ENCODE measurements around the gene CLC.
"Not testable (repeated sequence)": the region's sequence is repeated elsewhere in the genome, so short reads cannot be mapped to it uniquely, and the experiment has no call there.

CLC gene

DNA sequence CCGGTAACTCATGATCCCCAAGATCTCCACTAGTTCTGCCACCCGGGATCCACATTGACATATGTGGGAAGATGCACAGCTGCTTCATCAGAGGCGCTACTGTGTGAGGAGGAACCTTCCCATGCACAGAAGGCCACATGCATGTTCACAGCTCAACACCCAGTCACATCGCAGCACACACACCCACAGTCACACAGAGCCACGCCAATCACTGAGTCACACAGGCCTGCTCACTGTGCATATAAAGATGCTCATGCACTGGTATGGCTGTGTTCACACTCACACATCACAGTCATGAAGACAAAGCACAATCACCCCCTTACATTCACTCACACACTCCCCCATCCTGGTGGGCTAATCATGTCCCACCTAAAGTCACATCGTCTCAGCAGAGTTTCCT, 9.8 kb downstream of the CLC start:
- no peak for DNase-seq

DNA sequence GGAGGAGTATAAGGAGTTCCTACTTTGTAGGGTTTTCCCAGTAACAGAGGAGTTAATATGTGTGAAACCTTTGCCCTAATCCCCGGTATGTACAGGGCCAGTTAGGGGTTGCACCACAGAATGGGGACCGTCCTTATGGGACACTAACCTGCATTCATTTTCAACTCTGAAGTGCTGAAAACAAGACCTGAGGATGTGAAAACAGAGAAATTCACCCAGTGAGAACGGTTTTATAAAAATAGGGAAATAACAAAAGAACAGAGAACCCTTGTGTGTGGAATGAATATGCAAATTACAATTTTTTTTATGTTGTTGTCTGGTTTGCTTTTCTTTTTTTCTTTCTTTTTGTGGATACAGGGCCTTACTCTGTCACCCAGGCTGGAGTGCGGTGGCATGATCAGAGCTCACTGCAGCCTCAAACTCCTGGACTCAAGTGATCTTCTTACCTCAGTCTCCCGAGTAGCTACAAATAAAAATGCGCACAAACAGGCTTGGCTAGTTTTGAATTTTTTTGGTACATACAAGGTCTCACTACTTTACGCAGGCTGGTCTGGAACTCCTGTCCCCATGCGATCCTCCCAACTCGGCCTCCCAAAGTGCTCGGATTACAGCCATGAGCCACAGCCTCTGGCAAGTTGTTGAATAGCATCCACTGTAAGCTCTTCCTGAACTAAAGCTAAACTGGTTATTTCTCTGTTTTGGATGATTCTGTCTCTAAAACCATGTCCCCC, 10.6 kb downstream of the CLC start:
- DNase-seq = no peak

DNA sequence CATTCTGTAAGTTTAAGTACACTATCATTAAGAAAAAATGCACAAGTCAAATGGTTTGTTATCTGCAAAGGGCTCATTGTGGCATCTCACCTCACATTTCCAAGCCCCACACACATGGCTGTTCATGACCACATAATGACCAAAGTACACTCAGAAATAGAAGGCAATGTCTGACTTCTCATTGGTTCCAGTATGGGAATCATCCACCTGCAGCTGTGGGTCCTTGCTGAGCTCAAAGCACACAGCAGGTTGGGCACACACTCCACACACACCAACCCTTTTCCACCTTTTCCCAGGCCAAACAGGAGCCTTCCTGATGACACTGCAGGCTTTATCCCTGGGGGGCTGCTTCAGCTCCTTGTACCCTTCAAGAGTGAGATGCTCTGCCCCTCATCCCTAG, 11.8 kb downstream of the CLC start:
- DNase-seq = no peak

DNA sequence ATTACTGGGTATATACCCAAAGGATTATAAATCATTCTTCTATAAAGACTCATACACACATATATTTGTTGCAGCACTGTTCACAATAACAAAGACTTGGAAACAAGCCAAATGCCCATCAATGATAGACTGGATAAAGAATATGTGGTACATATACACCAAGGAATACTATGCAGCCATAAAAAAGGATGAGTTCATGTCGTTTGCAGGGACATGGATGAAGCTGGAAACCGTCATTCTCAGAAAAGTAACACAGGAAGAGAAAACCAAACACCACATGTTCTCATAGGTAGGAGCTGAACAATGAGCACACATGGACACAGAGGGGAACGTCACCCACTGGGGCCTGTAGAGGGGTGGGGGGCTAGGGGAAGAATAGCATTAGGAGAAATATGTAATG, 17.7 kb downstream of the CLC start:
- not testable (repeated sequence) for DNase-seq

DNA sequence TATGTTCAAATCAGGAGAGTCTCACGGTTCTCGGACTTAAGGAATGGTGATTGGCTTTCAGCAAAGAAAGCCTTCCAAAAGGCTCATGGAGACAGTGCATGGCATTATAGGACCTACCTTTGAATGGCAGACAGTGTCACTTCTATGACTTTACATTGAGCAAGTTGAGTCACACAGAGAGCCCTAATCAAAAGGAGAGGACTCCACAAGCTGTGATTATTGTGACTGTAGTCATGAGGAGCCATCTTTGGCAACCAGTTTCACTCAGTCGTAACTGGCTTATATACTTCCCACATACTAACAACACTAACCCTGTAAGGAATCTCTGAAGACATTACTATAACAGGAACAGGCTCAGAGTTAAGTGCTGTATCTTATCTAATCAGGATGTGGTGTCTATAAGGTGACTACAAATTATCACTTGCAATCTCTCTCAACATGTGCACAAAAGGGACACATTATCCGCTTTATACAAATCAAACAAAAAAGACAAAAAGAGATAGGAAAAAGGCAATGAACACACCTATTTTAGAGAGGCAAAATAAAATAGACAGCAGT, 27.4 kb downstream of the CLC start:
- no peak for DNase-seq

DNA sequence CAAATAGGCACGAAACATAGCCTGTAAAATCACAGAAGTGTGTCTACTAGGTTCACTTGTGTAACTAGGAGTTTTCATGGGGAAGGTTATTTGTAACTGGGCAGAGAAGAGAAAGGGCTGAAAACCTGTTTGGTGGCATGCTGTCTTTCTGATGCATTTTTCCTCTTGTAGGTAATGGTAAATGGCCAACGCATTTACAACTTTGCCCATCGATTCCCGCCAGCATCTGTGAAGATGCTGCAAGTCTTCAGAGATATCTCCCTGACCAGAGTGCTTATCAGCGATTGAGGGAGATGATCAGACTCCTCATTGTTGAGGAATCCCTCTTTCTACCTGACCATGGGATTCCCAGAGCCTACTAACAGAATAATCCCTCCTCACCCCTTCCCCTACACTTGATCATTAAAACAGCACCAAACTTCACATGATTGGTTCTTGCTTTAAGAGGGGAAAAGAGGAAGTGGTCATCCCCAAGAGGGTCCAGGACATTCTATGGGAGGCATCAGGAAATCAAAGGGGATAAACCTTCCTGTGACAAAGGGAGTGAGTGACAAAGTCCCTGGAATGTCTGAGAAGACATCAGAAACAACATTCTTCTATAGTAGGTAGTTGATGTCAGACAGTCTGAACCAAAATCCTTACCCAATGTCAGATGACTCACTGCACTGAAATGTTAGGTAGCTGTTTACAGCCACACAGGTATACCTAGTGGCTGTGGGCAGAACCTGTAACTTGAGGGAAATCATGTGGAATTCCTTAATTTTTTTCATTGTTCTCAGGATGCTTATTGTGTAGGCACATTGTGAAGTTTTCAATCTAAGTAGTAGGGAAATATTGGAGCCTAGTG, 28.6 kb downstream of the CLC start:
- DNase-seq = no peak

DNA sequence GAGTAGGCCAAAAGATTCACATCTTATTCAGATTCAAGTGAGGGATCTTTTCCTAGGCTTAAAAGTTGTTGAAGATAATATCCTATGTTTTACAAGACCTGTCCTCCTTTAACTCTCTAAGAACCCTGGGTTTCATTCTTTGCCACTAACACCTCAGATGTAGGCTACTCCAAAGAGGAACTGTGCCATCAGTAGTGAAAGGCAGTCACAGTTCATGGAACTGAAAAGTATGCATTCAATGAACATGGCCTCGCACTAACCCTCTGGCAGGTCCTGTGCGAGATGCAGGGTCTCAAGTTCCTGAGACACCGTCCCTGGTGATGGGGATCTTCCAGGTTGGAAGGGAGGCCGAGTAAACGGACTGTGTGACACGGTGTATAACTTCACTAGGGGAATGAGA, 29.2 kb downstream of the CLC start:
- DNase-seq = no peak

DNA sequence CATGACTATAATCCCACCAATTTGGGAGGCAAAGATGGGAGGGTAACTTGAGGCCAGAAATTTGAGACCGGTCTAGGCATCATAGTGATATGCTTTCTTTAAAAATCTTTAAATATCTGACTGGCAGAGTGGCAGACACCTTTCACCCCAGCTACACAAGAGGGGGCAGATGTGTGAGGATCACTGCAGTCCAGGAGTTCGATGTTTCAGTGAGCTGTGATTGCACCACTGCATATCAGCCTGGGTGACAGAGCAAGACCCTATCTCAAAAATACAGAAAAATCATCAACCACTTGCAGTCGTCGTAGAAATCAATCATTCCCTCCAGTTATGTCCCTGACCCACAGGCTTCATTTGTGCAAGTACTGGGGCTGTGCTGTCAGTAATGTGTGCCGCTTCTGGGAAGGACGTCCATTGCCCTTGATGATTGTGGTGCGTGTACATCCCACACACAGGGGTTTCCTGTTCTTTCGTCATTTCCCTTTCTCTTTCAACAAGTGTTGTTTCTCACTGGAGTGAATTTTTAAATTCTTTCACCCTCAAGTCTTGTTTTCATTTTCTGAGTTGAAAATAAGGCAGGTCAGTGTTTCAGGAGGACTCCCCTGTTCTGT, 32.1 kb downstream of the CLC start:
- DNase-seq = no peak

DNA sequence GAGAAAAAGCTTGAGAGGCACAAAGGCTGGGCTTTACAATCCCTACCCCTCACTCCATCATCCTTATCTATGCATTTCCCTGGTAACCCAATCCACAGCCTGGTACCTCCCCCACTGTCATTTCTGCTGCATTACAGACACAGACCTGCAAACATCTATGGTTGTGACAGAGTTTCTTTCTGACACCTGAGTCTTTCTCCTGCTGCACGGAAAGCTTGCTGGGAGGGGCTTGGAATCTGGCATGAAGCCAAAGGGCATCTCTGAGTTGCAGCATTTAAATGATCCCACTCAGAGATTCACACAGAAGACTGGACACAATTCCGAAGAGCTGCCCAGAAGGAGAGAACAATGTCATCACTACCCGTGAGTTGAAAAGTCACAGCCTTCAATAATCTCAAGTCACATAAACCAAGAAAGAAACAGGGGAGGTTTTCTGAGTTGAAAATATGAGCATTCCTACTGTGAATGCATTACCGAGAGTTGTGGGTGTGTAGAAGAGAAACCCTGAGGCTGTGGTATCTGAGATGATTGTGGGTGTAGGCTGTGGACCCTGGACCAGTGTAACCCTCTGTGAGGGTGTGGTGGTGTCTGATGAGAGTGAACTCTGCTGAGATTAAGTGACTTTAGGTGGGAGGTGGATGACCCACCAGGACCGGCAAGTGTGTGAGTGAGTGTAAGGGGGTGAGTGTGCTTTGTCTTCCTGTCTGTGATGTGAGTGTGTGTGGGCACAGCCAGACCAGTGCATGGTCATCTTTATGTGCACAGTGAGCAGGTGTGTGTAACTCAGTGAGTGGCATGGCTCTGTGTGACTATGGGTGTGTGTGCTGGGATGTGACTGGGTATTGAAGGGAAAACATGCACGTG, 33.4 kb downstream of the CLC start, which contains the start of gene LGALS14:
Gene LGALS14 (plus strand): TSS at position 301 of the 864 bp plus-strand sequence. CDS start 48 bp downstream, at position 349.
- peak; percentile 22 for DNase-seq

DNA sequence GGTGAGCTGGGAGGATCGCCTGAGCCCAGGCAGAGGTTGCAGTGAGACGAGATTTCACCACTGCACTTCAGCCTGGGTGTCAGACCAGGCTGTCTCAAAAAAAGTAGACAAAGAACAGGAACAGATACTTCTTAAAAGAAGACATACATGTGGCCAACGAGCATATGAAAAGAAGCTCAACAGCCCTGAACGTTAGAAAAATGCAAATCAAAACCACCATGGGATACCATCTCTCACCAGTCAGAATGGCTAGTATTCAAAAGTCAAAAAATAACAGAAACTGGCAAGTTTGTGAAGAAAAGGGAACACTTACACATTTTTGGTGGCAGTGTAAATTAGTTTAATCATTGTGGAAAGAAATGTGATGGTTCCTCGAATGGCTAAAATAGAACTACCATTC, 36.5 kb downstream of the CLC start:
- DNase-seq = no peak

DNA sequence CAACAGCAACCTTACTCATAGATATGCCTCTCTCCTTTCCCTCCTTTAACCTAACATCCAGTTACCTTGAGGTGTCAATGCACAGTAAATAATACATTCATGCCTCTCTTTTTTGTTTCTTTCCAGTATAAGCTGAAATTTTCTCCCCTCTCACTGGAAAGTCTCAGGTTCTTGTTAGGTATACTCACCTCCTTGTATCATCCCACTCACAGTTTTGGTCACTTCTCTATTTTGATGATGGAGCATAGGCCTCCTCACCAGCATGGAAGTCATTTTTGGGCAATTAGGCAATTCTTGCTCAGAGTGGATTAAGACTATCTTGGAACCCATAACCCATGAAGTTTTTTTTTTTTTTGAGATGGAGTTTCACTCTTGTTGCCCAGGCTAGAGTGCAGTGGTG, 39.3 kb downstream of the CLC start:
- no peak for DNase-seq

DNA sequence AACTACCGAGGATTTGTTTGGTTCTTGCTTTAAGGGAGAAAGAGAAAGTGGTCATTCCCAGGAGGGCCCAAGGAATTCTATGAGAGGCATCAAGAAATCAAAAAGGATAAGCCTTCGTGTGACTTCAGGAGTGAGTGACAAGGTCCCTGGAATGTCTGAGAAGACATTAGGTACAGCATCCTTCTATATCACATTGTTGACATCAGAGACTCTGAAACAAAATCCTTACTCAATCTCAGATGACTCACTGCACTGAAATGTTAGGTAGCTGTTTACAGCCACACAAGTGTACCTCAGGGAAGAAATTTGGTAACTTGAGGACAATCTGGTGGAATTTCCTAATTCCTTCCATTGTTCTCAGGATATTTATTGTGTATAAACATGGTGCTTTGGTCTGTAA, 41.4 kb downstream of the CLC start:
- DNase-seq = no peak

DNA sequence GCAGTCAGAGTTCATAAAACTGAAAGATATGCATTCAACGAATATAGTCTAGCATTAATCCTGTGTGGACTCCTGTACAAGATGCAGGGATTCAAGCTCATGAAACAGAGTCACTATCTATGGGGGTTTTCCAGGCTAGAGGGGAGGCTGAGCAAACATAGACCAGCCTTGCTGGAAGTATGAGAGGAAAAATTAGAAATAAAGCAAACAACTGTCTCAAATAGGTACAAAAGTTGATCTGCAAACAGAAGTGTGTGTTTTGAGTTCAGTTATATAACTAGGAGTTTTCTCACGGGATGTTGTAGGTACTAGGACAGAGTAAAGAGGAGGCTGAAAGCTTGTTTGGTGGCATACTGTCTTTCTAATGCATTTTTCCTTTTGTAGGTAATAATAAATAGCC, 42.1 kb downstream of the CLC start:
- DNase-seq = no peak

DNA sequence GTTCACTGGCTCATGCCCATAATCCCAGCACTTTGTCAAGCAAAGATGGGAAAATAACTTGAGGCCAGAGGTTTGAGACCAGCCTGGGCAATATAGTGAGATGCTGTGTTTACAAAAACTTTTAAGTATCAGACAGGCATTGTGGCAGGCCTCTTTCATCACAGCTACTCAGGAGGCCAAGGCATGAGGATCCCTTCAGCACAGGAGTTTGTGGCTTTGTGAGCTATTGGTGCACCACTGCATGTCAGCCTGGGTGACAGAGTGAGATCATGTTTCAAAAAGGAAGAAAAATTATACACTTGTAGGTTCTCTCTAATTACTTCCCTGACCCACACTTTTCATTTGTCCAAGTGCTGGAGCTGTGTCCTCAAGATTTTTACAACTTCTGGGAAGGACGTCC, 45.0 kb downstream of the CLC start:
- no peak for DNase-seq

DNA sequence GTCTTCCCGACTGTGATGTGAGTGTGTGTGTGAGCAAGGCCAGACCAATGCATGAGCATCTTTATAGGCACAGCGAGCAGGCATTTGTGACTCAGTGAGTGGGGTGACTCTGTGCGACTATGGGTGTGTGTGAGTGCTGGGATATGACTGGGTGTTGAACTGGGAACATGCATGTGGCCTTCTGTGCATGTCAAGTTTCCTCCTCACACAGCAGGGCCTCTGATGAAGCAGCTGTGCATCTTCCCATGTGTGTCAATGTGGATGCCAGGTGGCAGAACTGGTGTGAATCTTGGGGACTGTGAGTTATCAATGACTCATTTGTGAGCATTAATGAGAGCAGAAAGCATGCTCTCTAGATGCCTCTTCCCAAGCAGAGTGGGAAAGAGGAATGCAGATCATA, 45.7 kb downstream of the CLC start:
- no peak for DNase-seq

DNA sequence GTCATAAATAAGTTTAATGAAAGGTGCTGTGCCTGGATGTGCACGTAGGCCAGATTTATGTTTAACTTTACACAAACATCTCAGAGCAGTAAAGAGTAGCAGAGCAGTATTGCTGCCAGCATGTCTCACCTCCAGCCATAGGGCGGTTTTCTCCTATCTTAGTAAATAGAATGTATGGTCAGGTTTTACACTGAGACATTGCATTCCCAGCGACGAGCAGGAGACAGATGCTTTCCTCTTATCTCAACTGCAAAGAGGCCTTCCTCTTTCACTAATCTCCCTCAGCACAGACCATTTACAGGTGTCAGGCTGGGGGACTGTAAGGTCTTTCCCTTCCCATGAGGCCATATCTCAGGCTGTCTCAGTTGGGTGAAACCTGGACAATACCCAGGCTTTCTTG, 49.2 kb downstream of the CLC start:
- not testable (repeated sequence) for DNase-seq

DNA sequence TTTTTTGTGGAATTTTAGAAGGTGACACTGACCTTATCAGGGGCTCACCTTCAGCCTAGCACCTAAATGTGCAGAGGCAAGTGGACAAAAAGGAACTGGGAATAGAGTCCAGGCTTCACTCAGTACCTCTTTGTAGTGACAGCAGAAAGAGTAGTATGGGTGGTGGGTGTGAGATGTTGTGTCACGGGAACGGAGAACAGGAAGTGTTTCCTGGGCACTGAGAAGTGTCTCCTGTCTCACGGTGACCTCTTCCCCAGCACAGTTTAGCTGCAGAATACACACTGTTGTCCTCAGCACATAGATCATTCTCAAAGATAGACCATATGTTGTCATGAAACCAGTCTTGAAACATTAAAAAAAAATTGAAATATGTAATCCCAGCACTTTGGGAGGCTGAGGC, 51.1 kb downstream of the CLC start:
- no peak for DNase-seq

DNA sequence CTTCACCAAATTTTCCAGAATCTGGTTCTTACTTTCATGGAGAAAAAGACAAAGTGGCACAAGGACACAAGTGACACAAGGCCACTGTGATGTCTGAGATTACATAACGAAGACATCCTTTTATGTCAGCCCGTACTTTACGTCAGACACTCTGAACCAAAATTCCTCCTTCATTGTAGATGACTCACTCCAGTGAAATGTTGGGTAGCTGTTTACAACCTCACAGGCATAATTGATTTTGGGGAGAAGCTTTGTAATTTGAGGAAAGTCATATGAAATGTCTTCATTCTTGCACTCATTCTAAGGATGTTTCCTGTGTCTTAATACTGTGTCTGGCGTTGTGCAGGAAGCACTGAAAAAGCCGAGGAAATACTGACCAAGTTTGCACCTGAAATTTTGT, 53.6 kb downstream of the CLC start:
- DNase-seq = no peak

DNA sequence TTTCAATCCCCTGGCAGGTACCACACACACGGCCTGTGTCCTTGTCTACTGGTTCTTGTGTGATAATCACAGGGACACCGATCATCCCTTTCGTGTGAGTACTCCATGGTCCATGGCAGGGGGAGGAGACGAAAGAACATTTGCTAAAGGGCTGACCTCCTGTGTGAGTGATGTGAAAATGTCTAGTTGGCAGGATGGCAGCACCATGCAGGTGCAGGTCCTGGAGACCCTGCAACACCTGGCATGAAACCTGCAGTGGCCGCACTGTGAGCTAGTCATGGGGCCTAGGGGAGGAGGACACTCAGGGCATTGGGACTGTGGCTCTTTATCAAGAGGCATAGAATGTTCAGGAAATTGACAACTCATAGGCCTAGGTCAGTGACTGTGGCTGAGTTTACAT, 56.4 kb downstream of the CLC start:
- no peak for DNase-seq

Measured in NCI-H69 (cell line).